ENCODE data around the gene C19orf53.

- TF ChIP-seq CTCF (IDR thresholded peaks at IDR 0.05) (no peak), POLR2AphosphoS5 (IDR thresholded peaks at IDR 0.05) (no peak), POLR2A (IDR thresholded peaks at IDR 0.05) (no peak)
These were observed 16.1 kb downstream of the C19orf53 start for GRCh38 chr19:13790354-13790753.
